ENCODE measurements around the gene UBQLN4.

The UBQLN4 gene

GRCh38 chr1:156053768-156054499, at the start of gene UBQLN4:
Gene UBQLN4 (minus strand): TSS chr1:156053798. CDS start chr1:156053701, 97 bp downstream.
- Histone ChIP-seq H3K36me3 (ENCODE audit: control insufficient read depth, insufficient read depth, low read length, severe bottlenecking) (peaks cover 9% of the 10 kb centered on the region), H3K27me3 (replicated peaks; ENCODE audit: control insufficient read depth, insufficient read depth, low read length) (no peaks in the 10 kb centered on the region), H3K4me1 (ENCODE audit: control insufficient read depth, insufficient read depth, low read length) (peaks cover 8% of the 10 kb centered on the region), H3K9me3 (ENCODE audit: control insufficient read depth, low read length) (no peaks in the 10 kb centered on the region), H3K9ac (ENCODE audit: low read length) (peak within 1 kb of the TSS; percentile 99), H3K4me3 (ENCODE audit: low read length) (peak within 1 kb of the TSS; percentile 91)
- DNase-seq (ENCODE audit: low read depth), result peak; percentile 95

GRCh38 chr1:156102633-156103511, 49.3 kb upstream of the UBQLN4 start:
- H3K36me3 ChIP-seq (ENCODE audit: control insufficient read depth, insufficient read depth, low read length, severe bottlenecking), result no peaks in the 10 kb centered on the region
- H3K9me3 ChIP-seq (ENCODE audit: control insufficient read depth, low read length), result no peaks in the 10 kb centered on the region
- peak overlapping the region; percentile 59 for H3K4me3 ChIP-seq (ENCODE audit: low read length)
- DNase-seq (ENCODE audit: low read depth), result peak; percentile 63
- H3K27me3 ChIP-seq (replicated peaks; ENCODE audit: control insufficient read depth, insufficient read depth, low read length), result no peaks in the 10 kb centered on the region
- H3K4me1 ChIP-seq (ENCODE audit: control insufficient read depth, insufficient read depth, low read length), result peaks cover 62% of the 10 kb centered on the region
- H3K9ac ChIP-seq (ENCODE audit: low read length), result peak overlapping the region; percentile 80

- Histone ChIP-seq H3K27me3 (replicated peaks; ENCODE audit: control insufficient read depth, insufficient read depth, low read length) (no peaks in the 10 kb centered on the region), H3K9me3 (ENCODE audit: control insufficient read depth, low read length) (no peaks in the 10 kb centered on the region), H3K4me1 (ENCODE audit: control insufficient read depth, insufficient read depth, low read length) (peaks cover 61% of the 10 kb centered on the region), H3K36me3 (ENCODE audit: control insufficient read depth, insufficient read depth, low read length, severe bottlenecking) (no peaks in the 10 kb centered on the region), H3K9ac (ENCODE audit: low read length) (no peak overlapping the region), H3K4me3 (ENCODE audit: low read length) (no peak overlapping the region)
- no peak for DNase-seq (ENCODE audit: low read depth)
Measured at GRCh38 chr1:156101880-156102279, 48.3 kb upstream of the UBQLN4 start.

GRCh38 chr1:156100205-156100995, 46.8 kb upstream of the UBQLN4 start:
- Histone ChIP-seq H3K4me3 (ENCODE audit: low read length) (no peak overlapping the region), H3K9ac (ENCODE audit: low read length) (no peak overlapping the region), H3K9me3 (ENCODE audit: control insufficient read depth, low read length) (no peaks in the 10 kb centered on the region), H3K36me3 (ENCODE audit: control insufficient read depth, insufficient read depth, low read length, severe bottlenecking) (no peaks in the 10 kb centered on the region), H3K27me3 (replicated peaks; ENCODE audit: control insufficient read depth, insufficient read depth, low read length) (no peaks in the 10 kb centered on the region), H3K4me1 (ENCODE audit: control insufficient read depth, insufficient read depth, low read length) (peaks cover 59% of the 10 kb centered on the region)
- no peak for DNase-seq (ENCODE audit: low read depth)

- peaks cover 48% of the 10 kb centered on the region for H3K4me1 ChIP-seq (ENCODE audit: control insufficient read depth, insufficient read depth, low read length)
- H3K4me3 ChIP-seq (ENCODE audit: low read length), result no peak overlapping the region
- no peaks in the 10 kb centered on the region for H3K36me3 ChIP-seq (ENCODE audit: control insufficient read depth, insufficient read depth, low read length, severe bottlenecking)
- DNase-seq (ENCODE audit: low read depth), result no peak
- no peaks in the 10 kb centered on the region for H3K9me3 ChIP-seq (ENCODE audit: control insufficient read depth, low read length)
- H3K9ac ChIP-seq (ENCODE audit: low read length), result no peak overlapping the region
- H3K27me3 ChIP-seq (replicated peaks; ENCODE audit: control insufficient read depth, insufficient read depth, low read length), result no peaks in the 10 kb centered on the region
Measured at GRCh38 chr1:156099282-156099681, 45.7 kb upstream of the UBQLN4 start.

- H3K4me3 ChIP-seq (ENCODE audit: low read length), result no peak overlapping the region
- DNase-seq (ENCODE audit: low read depth), result no peak
- no peaks in the 10 kb centered on the region for H3K27me3 ChIP-seq (replicated peaks; ENCODE audit: control insufficient read depth, insufficient read depth, low read length)
- no peaks in the 10 kb centered on the region for H3K36me3 ChIP-seq (ENCODE audit: control insufficient read depth, insufficient read depth, low read length, severe bottlenecking)
- H3K9me3 ChIP-seq (ENCODE audit: control insufficient read depth, low read length), result no peaks in the 10 kb centered on the region
- H3K4me1 ChIP-seq (ENCODE audit: control insufficient read depth, insufficient read depth, low read length), result peaks cover 43% of the 10 kb centered on the region
- no peak overlapping the region for H3K9ac ChIP-seq (ENCODE audit: low read length)
Measured at GRCh38 chr1:156098784-156099183, 45.2 kb upstream of the UBQLN4 start.

- peak overlapping the region; percentile 82 for H3K9ac ChIP-seq (ENCODE audit: low read length)
- H3K4me3 ChIP-seq (ENCODE audit: low read length), result no peak overlapping the region
- H3K27me3 ChIP-seq (replicated peaks; ENCODE audit: control insufficient read depth, insufficient read depth, low read length), result no peaks in the 10 kb centered on the region
- H3K9me3 ChIP-seq (ENCODE audit: control insufficient read depth, low read length), result no peaks in the 10 kb centered on the region
- H3K4me1 ChIP-seq (ENCODE audit: control insufficient read depth, insufficient read depth, low read length), result peaks cover 32% of the 10 kb centered on the region
- no peaks in the 10 kb centered on the region for H3K36me3 ChIP-seq (ENCODE audit: control insufficient read depth, insufficient read depth, low read length, severe bottlenecking)
- no peak for DNase-seq (ENCODE audit: low read depth)
Measured at GRCh38 chr1:156097499-156098178, 44.0 kb upstream of the UBQLN4 start.

- Histone ChIP-seq H3K36me3 (ENCODE audit: control insufficient read depth, insufficient read depth, low read length, severe bottlenecking) (no peaks in the 10 kb centered on the region), H3K9ac (ENCODE audit: low read length) (peak overlapping the region; percentile 82), H3K4me3 (ENCODE audit: low read length) (peak overlapping the region; percentile 5), H3K9me3 (ENCODE audit: control insufficient read depth, low read length) (no peaks in the 10 kb centered on the region), H3K4me1 (ENCODE audit: control insufficient read depth, insufficient read depth, low read length) (peaks cover 24% of the 10 kb centered on the region), H3K27me3 (replicated peaks; ENCODE audit: control insufficient read depth, insufficient read depth, low read length) (no peaks in the 10 kb centered on the region)
- DNase-seq (ENCODE audit: low read depth), result peak; percentile 97
Measured at GRCh38 chr1:156096640-156097391, 43.2 kb upstream of the UBQLN4 start.

GRCh38 chr1:156095906-156096508, 42.4 kb upstream of the UBQLN4 start:
- Histone ChIP-seq H3K36me3 (ENCODE audit: control insufficient read depth, insufficient read depth, low read length, severe bottlenecking) (no peaks in the 10 kb centered on the region), H3K4me3 (ENCODE audit: low read length) (no peak overlapping the region), H3K27me3 (replicated peaks; ENCODE audit: control insufficient read depth, insufficient read depth, low read length) (no peaks in the 10 kb centered on the region), H3K9me3 (ENCODE audit: control insufficient read depth, low read length) (no peaks in the 10 kb centered on the region), H3K9ac (ENCODE audit: low read length) (peak overlapping the region; percentile 82), H3K4me1 (ENCODE audit: control insufficient read depth, insufficient read depth, low read length) (peaks cover 23% of the 10 kb centered on the region)
- no peak for DNase-seq (ENCODE audit: low read depth)

- DNase-seq (ENCODE audit: low read depth), result no peak
- Histone ChIP-seq H3K36me3 (ENCODE audit: control insufficient read depth, insufficient read depth, low read length, severe bottlenecking) (no peaks in the 10 kb centered on the region), H3K4me1 (ENCODE audit: control insufficient read depth, insufficient read depth, low read length) (peaks cover 7% of the 10 kb centered on the region), H3K4me3 (ENCODE audit: low read length) (no peak overlapping the region), H3K9me3 (ENCODE audit: control insufficient read depth, low read length) (no peaks in the 10 kb centered on the region), H3K27me3 (replicated peaks; ENCODE audit: control insufficient read depth, insufficient read depth, low read length) (no peaks in the 10 kb centered on the region), H3K9ac (ENCODE audit: low read length) (no peak overlapping the region)
Measured at GRCh38 chr1:156091610-156092009, 38.0 kb upstream of the UBQLN4 start.
